Liver (tissue), 9 donors: ENCODE results near the gene GLDN. TPM values are rescaled to one million over a fixed set of nuclear protein-coding genes. Genes with fewer than 3 reads are reported as not detected.
"Not testable (repeated sequence)": the region's sequence is repeated elsewhere in the genome, so short reads cannot be mapped to it uniquely, and the experiment has no call there.

Source experiments
- DNase-seq: peaks from one replicate; pipeline ENCODE4 v3.0.0-alpha.2; 2017; ENCODE audit warnings: low spot score
- H3K27ac ChIP-seq, 2 donors: one replicate each; pipeline ENCODE4 v1.7.0; 2013; ENCODE audit warnings: inconsistent platforms in 2 of 2, low read length in 2 of 2, control low read depth in 1 of 2, low read depth in 1 of 2, mild to moderate bottlenecking in 1 of 2
- H3K27me3 ChIP-seq, 4 donors: one replicate each; pipeline versions ENCODE4 v1.6.1 to v1.7.0; 2013; ENCODE audit warnings: low read length in 3 of 4, inconsistent platforms in 1 of 4, mild to moderate bottlenecking in 1 of 4, moderate library complexity in 1 of 4; ENCODE audit not compliant: control insufficient read depth in 4 of 4, insufficient read depth in 4 of 4
- H3K36me3 ChIP-seq, 4 donors: one replicate each; pipeline versions ENCODE4 v1.6.1 to v1.7.0; 2013; ENCODE audit warnings: low read length in 3 of 4, mild to moderate bottlenecking in 3 of 4, low read depth in 1 of 4, moderate library complexity in 1 of 4; ENCODE audit not compliant: control insufficient read depth in 4 of 4, insufficient read depth in 3 of 4
- H3K4me1 ChIP-seq, 4 donors: one replicate each; pipeline versions ENCODE4 v1.6.1 to v1.7.0; 2013; ENCODE audit warnings: low read length in 3 of 4, mild to moderate bottlenecking in 3 of 4, moderate library complexity in 1 of 4; ENCODE audit not compliant: control insufficient read depth in 4 of 4, insufficient read depth in 4 of 4
- H3K4me3 ChIP-seq, 3 donors: one replicate each; pipeline versions ENCODE4 v1.6.1 to v1.7.0; 2013; ENCODE audit warnings: low read length in 3 of 3, control low read depth in 1 of 3, low read depth in 1 of 3, mild to moderate bottlenecking in 1 of 3
- H3K9ac ChIP-seq, 2 donors: one replicate each; pipeline ENCODE4 v1.7.0; 2013; ENCODE audit warnings: low read length in 2 of 2, mild to moderate bottlenecking in 2 of 2, moderate library complexity in 2 of 2, control low read depth in 1 of 2, low read depth in 1 of 2
- H3K9me3 ChIP-seq, 4 donors: one replicate each; pipeline versions ENCODE4 v1.6.1 to v1.7.0; 2013; ENCODE audit warnings: low read length in 3 of 4; ENCODE audit not compliant: control insufficient read depth in 4 of 4
- EGR1 ChIP-seq, 2 donors: IDR thresholded peaks; 2 replicates each; pipeline ENCODE4 v1.6.1; 2016 to 2018; ENCODE audit warnings: antibody characterized with exemption in 2 of 2, low read depth in 2 of 2
- FOXA1 ChIP-seq: IDR thresholded peaks from 2 replicates; pipeline ENCODE4 v1.6.1; 2016; ENCODE audit warnings: antibody characterized with exemption
- FOXA2 ChIP-seq: IDR thresholded peaks from 2 replicates; pipeline ENCODE4 v1.6.1; 2016; ENCODE audit warnings: antibody characterized with exemption
- GABPA ChIP-seq, 2 donors: IDR thresholded peaks in 1 of 2; conservative IDR thresholded peaks in 1 of 2; 2 replicates each; pipeline ENCODE4 v1.6.1; 2016; ENCODE audit warnings: antibody characterized with exemption in 2 of 2, mild to moderate bottlenecking in 1 of 2, moderate library complexity in 1 of 2
- HNF4G ChIP-seq: IDR thresholded peaks from 2 replicates; pipeline ENCODE4 v1.6.1; 2016; ENCODE audit warnings: antibody characterized with exemption
- JUND ChIP-seq, 2 donors: IDR thresholded peaks; 2 replicates each; pipeline ENCODE4 v1.6.1; 2016; ENCODE audit warnings: antibody characterized with exemption in 2 of 2
- NR2F2 ChIP-seq: IDR thresholded peaks from 2 replicates; pipeline ENCODE4 v1.6.1; 2016; ENCODE audit warnings: antibody characterized with exemption
- RAD21 ChIP-seq, 2 donors: IDR thresholded peaks; 2 replicates each; pipeline ENCODE4 v1.6.1; 2016; ENCODE audit warnings: antibody characterized with exemption in 2 of 2, mild to moderate bottlenecking in 2 of 2
- RXRA ChIP-seq, 2 donors: IDR thresholded peaks; 2 replicates each; pipeline ENCODE4 v1.6.1; 2017 to 2018; ENCODE audit warnings: antibody characterized with exemption in 2 of 2, mild to moderate bottlenecking in 1 of 2
- SP1 ChIP-seq: IDR thresholded peaks from 2 replicates; pipeline ENCODE4 v1.6.1; 2018; ENCODE audit warnings: antibody characterized with exemption, mild to moderate bottlenecking
- TAF1 ChIP-seq: conservative IDR thresholded peaks from 2 replicates; pipeline ENCODE4 v1.6.1; 2016; ENCODE audit warnings: antibody characterized with exemption, mild to moderate bottlenecking
- YY1 ChIP-seq: IDR thresholded peaks from 2 replicates; pipeline ENCODE4 v1.6.1; 2016; ENCODE audit warnings: antibody characterized with exemption, mild to moderate bottlenecking
- WGBS: extraction: QIAGEN DNeasy Blood & Tissue Kit; methylation state at CpG from one replicate; pipeline ENCODE4 v1.1.7; 2013; 5-methylcytosine and 5-hydroxymethylcytosine counted together
- polyA plus RNA-seq, 2 donors: library from polyadenylated mRNA; stranded (reverse) in 1 of 2; unstranded in 1 of 2; fragments of 200-250 nt in 1 of 2; fragments of >200 nt in 1 of 2; fragmentation: Nextera tagmentation in 1 of 2; extraction: Ambion mirVana in 1 of 2; gene quantifications; one replicate each; pipeline versions ENCODE4 v1.2.1 to v1.2.3, GENCODE V29; 2013 to 2015
- total RNA-seq, 2 donors: library from RNA; depleted of rRNA; stranded (reverse); fragments of >200 nt; gene quantifications; one replicate each; pipeline ENCODE4 v1.2.3, GENCODE V29; 2014
- TF ChIP-seq, protein P1 (sequence below): IDR thresholded peaks from 2 replicates; pipeline ENCODE4 v1.6.1; 2016; ENCODE audit warnings: antibody characterized with exemption, mild to moderate bottlenecking
- TF ChIP-seq, protein P2 (sequence below): IDR thresholded peaks from 2 replicates; pipeline ENCODE4 v1.6.1; 2016; ENCODE audit warnings: antibody characterized with exemption
- TF ChIP-seq, protein P3 (sequence below): IDR thresholded peaks from 2 replicates; pipeline ENCODE4 v1.6.1; 2016; ENCODE audit warnings: antibody characterized with exemption
- TF ChIP-seq, protein P4 (sequence below): fragments of 150-350 bp; IDR thresholded peaks from 2 replicates; pipeline ENCODE4 v1.5.1; 2017; ENCODE audit warnings: improper control_type of control experiment, low read depth, low read length; ENCODE audit not compliant: missing input control
- TF ChIP-seq, protein P5 (sequence below): IDR thresholded peaks from 2 replicates; pipeline ENCODE4 v1.6.1; 2016; ENCODE audit warnings: antibody characterized with exemption
- donor health status: healthy.
- donor health status: healthy.
- donor health status: healthy.
- donor health status: healthy.
- donor health status: healthy.

GLDN gene
- total and polyA plus RNA-seq, 4 donors: 0.15 to 1.4 (median 0.33) TPM

DNA sequence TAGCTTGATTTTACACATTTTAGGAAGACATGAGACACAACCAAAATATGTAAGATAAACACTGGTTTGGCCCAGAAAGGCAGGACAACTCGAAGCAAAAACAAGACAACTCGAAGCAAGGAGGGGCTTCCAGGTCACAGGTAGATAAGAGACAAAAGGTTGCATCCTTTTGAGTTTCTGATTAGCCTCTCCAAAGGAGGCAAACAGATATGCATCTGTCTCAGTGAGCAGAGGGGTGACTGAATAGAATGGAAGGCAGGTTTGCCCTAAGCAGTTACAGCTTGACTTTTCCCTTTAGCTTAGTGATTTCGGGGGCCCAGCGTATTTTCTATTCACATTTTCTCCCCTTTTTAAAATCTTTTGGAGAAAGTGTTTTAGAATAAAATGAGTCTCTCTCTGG, 74.7 kb downstream of the GLDN start:
- H3K4me3 ChIP-seq: no peak overlapping the region
- no peak overlapping the region for H3K27ac ChIP-seq
- H3K36me3 ChIP-seq: no peaks in the 10 kb centered on the region
- TF ChIP-seq HNF4G (no peak), NR2F2 (no peak), TAF1 (no peak), RXRA (IDR thresholded peaks at IDR 0.05) (no peak)
- TF ChIP-seq, protein P1, sequence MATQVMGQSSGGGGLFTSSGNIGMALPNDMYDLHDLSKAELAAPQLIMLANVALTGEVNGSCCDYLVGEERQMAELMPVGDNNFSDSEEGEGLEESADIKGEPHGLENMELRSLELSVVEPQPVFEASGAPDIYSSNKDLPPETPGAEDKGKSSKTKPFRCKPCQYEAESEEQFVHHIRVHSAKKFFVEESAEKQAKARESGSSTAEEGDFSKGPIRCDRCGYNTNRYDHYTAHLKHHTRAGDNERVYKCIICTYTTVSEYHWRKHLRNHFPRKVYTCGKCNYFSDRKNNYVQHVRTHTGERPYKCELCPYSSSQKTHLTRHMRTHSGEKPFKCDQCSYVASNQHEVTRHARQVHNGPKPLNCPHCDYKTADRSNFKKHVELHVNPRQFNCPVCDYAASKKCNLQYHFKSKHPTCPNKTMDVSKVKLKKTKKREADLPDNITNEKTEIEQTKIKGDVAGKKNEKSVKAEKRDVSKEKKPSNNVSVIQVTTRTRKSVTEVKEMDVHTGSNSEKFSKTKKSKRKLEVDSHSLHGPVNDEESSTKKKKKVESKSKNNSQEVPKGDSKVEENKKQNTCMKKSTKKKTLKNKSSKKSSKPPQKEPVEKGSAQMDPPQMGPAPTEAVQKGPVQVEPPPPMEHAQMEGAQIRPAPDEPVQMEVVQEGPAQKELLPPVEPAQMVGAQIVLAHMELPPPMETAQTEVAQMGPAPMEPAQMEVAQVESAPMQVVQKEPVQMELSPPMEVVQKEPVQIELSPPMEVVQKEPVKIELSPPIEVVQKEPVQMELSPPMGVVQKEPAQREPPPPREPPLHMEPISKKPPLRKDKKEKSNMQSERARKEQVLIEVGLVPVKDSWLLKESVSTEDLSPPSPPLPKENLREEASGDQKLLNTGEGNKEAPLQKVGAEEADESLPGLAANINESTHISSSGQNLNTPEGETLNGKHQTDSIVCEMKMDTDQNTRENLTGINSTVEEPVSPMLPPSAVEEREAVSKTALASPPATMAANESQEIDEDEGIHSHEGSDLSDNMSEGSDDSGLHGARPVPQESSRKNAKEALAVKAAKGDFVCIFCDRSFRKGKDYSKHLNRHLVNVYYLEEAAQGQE: no peak
- TF ChIP-seq, protein P2, sequence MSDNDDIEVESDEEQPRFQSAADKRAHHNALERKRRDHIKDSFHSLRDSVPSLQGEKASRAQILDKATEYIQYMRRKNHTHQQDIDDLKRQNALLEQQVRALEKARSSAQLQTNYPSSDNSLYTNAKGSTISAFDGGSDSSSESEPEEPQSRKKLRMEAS: no peak
- DNase-seq: no peak
- no peaks in the 10 kb centered on the region for H3K27me3 ChIP-seq
- 72% methylated on average over 4 of the region's 4 CpGs for WGBS
- H3K9ac ChIP-seq: no peak overlapping the region
- no peaks in the 10 kb centered on the region for H3K9me3 ChIP-seq
- no peaks in the 10 kb centered on the region for H3K4me1 ChIP-seq

DNA sequence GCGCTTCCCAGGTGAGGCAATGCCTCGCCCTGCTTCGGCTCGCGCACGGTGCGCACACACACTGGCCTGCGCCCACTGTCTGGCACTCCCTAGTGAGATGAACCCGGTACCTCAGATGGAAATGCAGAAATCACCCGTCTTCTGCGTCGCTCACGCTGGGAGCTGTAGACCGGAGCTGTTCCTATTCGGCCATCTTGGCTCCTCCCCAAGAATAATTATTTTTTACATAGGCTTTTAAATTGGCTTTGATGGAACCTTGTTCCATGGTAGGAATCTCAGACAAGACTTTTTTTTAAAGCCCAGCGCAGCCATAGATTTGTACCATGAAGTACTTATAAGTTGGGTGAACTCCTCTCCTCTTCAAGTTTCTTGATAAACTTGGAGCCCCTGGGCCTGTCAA, 81.6 kb downstream of the GLDN start:
- H3K27me3 ChIP-seq, H3K4me3 ChIP-seq, H3K36me3 ChIP-seq, H3K27ac ChIP-seq, H3K9me3 ChIP-seq, H3K9ac ChIP-seq, DNase-seq, H3K4me1 ChIP-seq: not testable (repeated sequence)
- over 99% methylated on average over 7 of the region's 16 CpGs for WGBS

DNA sequence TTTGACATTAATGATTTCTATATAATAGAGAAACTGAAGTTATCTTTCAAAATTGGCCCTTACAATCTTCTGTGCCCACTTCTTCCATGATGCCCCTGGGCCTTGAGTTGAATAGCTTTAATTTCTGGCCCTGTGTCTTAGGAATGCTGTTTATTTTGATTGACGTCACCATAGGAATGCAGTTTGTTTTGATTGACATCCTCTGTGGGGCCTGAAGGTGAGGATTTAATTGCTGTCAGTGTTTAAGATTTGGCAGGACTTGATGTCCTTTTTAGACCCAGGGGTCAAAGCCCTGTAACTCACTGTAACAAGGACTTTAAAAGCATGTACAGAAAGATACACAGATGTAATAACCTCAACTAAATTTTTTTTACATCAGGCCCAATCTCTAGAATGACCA, 83.3 kb downstream of the GLDN start:
- no peak for DNase-seq
- Histone ChIP-seq H3K4me3 (no peak overlapping the region), H3K36me3 (no peaks in the 10 kb centered on the region), H3K9ac (no peak overlapping the region), H3K27me3 (no peaks in the 10 kb centered on the region), H3K9me3 (no peaks in the 10 kb centered on the region), H3K27ac (no peak overlapping the region), H3K4me1 (no peaks in the 10 kb centered on the region)
- WGBS: 85% methylated on average over 1 of the region's 1 CpG
- TF ChIP-seq EGR1 (IDR thresholded peaks at IDR 0.05; ENCODE audit: low read depth in 2 of 2) (no peak), FOXA2 (no peak), SP1 (no peak), NR2F2 (no peak), GABPA (IDR thresholded peaks at IDR 0.05 in 1 of 2, conservative IDR thresholded peaks at IDR 0.05 in 1 of 2) (no peak), RAD21 (IDR thresholded peaks at IDR 0.05) (no peak), HNF4G (no peak), FOXA1 (no peak), YY1 (no peak), JUND (IDR thresholded peaks at IDR 0.05) (no peak), TAF1 (no peak)
- TF ChIP-seq, protein P1: no peak
- TF ChIP-seq, protein P3, sequence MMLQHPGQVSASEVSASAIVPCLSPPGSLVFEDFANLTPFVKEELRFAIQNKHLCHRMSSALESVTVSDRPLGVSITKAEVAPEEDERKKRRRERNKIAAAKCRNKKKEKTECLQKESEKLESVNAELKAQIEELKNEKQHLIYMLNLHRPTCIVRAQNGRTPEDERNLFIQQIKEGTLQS: no peak
- TF ChIP-seq, protein P4, sequence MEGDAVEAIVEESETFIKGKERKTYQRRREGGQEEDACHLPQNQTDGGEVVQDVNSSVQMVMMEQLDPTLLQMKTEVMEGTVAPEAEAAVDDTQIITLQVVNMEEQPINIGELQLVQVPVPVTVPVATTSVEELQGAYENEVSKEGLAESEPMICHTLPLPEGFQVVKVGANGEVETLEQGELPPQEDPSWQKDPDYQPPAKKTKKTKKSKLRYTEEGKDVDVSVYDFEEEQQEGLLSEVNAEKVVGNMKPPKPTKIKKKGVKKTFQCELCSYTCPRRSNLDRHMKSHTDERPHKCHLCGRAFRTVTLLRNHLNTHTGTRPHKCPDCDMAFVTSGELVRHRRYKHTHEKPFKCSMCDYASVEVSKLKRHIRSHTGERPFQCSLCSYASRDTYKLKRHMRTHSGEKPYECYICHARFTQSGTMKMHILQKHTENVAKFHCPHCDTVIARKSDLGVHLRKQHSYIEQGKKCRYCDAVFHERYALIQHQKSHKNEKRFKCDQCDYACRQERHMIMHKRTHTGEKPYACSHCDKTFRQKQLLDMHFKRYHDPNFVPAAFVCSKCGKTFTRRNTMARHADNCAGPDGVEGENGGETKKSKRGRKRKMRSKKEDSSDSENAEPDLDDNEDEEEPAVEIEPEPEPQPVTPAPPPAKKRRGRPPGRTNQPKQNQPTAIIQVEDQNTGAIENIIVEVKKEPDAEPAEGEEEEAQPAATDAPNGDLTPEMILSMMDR: no peak
- TF ChIP-seq, protein P5, sequence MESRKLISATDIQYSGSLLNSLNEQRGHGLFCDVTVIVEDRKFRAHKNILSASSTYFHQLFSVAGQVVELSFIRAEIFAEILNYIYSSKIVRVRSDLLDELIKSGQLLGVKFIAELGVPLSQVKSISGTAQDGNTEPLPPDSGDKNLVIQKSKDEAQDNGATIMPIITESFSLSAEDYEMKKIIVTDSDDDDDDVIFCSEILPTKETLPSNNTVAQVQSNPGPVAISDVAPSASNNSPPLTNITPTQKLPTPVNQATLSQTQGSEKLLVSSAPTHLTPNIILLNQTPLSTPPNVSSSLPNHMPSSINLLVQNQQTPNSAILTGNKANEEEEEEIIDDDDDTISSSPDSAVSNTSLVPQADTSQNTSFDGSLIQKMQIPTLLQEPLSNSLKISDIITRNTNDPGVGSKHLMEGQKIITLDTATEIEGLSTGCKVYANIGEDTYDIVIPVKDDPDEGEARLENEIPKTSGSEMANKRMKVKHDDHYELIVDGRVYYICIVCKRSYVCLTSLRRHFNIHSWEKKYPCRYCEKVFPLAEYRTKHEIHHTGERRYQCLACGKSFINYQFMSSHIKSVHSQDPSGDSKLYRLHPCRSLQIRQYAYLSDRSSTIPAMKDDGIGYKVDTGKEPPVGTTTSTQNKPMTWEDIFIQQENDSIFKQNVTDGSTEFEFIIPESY: no peak
- TF ChIP-seq, protein P2: no peak
